GM12801 (cell line): ENCODE data around the gene FAM3B.

Experiments used
- TF ChIP-seq, protein P1 (sequence below): IDR thresholded peaks from one replicate; pipeline ENCODE4 v1.5.1; 2011; ENCODE audit warnings: control low read depth; ENCODE audit not compliant: insufficient read length; ENCODE audit errors: extremely low read depth

FAM3B gene

GRCh38 chr21:41375875-41376274 is 59.3 kb downstream of the FAM3B start:
- TF ChIP-seq, protein P1, sequence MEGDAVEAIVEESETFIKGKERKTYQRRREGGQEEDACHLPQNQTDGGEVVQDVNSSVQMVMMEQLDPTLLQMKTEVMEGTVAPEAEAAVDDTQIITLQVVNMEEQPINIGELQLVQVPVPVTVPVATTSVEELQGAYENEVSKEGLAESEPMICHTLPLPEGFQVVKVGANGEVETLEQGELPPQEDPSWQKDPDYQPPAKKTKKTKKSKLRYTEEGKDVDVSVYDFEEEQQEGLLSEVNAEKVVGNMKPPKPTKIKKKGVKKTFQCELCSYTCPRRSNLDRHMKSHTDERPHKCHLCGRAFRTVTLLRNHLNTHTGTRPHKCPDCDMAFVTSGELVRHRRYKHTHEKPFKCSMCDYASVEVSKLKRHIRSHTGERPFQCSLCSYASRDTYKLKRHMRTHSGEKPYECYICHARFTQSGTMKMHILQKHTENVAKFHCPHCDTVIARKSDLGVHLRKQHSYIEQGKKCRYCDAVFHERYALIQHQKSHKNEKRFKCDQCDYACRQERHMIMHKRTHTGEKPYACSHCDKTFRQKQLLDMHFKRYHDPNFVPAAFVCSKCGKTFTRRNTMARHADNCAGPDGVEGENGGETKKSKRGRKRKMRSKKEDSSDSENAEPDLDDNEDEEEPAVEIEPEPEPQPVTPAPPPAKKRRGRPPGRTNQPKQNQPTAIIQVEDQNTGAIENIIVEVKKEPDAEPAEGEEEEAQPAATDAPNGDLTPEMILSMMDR: no peak

DNA sequence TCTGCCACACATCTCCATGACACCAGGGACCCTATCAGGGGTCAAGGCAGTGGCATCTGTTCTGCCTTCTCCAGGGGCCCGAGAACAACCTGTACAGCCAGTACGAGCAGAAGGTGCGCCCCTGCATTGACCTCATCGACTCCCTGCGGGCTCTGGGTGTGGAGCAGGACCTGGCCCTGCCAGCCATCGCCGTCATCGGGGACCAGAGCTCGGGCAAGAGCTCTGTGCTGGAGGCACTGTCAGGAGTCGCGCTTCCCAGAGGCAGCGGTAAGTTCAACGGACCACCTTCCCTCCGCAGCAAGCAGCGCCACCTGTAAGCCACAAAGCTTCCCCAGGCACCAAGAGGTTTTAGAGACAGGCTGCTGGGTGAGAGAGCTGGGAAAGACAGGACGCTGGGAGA is 61.1 kb downstream of the FAM3B start:
- TF ChIP-seq, protein P1: no peak

DNA sequence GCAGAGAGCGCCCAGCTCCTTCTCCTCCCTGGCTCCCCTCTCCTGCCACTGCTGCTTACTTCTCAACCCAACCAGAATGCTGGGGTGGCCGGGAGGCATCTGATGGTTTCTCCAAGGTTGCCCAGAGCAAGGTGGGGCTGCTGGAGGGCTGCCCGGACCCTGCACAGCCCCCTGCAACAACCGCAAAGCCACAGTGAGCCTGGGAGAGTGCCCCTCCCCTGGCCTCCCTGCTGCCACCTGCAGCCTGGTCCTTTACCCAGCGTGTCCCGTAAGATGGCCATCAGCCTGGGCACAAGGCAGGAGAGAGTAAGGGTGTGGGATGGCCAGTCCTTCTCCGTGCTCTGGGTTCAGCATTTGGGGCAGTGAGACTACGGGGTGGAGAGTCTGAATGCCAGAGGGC is 62.2 kb downstream of the FAM3B start:
- TF ChIP-seq, protein P1: no peak

DNA sequence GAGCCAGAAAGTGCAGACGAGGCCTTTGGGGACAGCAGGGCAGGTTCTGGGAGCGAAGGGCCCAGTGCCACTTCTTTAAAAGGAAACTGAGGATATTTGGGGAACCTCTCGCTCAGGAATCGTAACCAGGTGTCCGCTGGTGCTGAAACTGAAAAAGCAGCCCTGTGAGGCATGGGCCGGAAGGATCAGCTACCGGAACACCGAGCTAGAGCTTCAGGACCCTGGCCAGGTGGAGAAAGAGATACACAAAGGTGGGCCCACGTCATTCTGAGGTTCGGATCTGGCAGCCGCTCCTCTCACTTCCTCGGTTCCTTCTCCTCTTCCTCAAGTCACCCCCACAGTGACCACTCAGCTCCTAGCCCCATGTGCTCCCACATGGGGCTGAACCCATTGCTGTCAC is 63.3 kb downstream of the FAM3B start:
- TF ChIP-seq, protein P1: no peak

GRCh38 chr21:41381731-41382130 is 65.1 kb downstream of the FAM3B start:
- TF ChIP-seq, protein P1: no peak

- TF ChIP-seq, protein P1: no peak
These were observed 70.6 kb downstream of the FAM3B start for GRCh38 chr21:41387042-41387819.

- TF ChIP-seq, protein P1: no peak
These were observed 71.2 kb downstream of the FAM3B start for GRCh38 chr21:41387824-41388223.

DNA sequence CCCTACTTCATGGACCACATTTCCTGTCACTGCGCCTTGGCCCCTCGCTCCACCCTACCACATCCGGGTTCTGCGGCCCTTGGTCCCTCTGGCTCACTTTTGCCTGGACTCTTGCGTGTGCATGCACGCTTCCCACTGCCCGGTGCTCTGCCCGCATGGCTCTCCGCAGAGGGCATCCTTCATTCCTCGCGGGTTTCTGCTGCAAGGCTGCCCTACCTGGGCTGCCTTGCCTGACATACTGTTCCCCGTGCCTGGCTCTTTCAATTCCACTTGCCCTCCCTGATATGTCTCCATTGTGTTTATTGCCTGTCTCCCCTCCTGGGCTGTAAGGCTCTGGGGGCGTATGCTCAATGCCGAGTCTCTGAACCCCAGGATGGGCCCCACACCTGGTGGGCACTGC is 71.7 kb downstream of the FAM3B start:
- TF ChIP-seq, protein P1: no peak
